RWPE2 (cell line): Measurements from ENCODE around the gene COG7.

ENCODE experiments used
- ATAC-seq: fragments of 200-7000 bp; cut with Tn5 transposase; 3 replicates; pipeline ENCODE4 v1.9.1; 2021; ENCODE audit warnings: low read depth
- DNase-seq: peaks from one replicate; pipeline ENCODE4 v3.0.0-alpha.2; 2020; ENCODE audit warnings: low spot score
- H3K27ac ChIP-seq: fragments of 450-650 bp; 2 replicates; pipeline ENCODE4 v1.5.1; 2017; ENCODE audit warnings: mild to moderate bottlenecking; ENCODE audit not compliant: poor library complexity, severe bottlenecking
- H3K27me3 ChIP-seq: fragments of 250-450 bp; sonication (Bioruptor Pico); 2 replicates; pipeline ENCODE4 v1.5.1; 2021; ENCODE audit warnings: mild to moderate bottlenecking, moderate library complexity; ENCODE audit not compliant: insufficient read depth, poor library complexity, severe bottlenecking
- H3K36me3 ChIP-seq: fragments of 250-450 bp; sonication (Bioruptor Pico); 2 replicates; pipeline ENCODE4 v1.5.1; 2020; ENCODE audit warnings: low read depth, mild to moderate bottlenecking, moderate library complexity
- H3K4me1 ChIP-seq: fragments of 250-450 bp; sonication (Bioruptor Pico); 2 replicates; pipeline ENCODE4 v1.5.1; 2021; ENCODE audit warnings: mild to moderate bottlenecking, moderate library complexity; ENCODE audit not compliant: insufficient read depth, poor library complexity, severe bottlenecking
- H3K4me3 ChIP-seq: fragments of 250-450 bp; sonication (Bioruptor Pico); 2 replicates; pipeline ENCODE4 v1.5.1; 2021; ENCODE audit warnings: mild to moderate bottlenecking, moderate library complexity; ENCODE audit not compliant: severe bottlenecking
- H3K9me3 ChIP-seq: fragments of 250-450 bp; sonication (Bioruptor Pico); 2 replicates; pipeline ENCODE4 v1.5.1; 2021; ENCODE audit warnings: mild to moderate bottlenecking, moderate library complexity; ENCODE audit not compliant: severe bottlenecking
- CTCF ChIP-seq: fragments of 450-650 bp; IDR thresholded peaks from one replicate; pipeline ENCODE4 v1.5.1; 2017; ENCODE audit warnings: mild to moderate bottlenecking, moderate library complexity; ENCODE audit not compliant: poor library complexity, severe bottlenecking

The COG7 gene

DNA sequence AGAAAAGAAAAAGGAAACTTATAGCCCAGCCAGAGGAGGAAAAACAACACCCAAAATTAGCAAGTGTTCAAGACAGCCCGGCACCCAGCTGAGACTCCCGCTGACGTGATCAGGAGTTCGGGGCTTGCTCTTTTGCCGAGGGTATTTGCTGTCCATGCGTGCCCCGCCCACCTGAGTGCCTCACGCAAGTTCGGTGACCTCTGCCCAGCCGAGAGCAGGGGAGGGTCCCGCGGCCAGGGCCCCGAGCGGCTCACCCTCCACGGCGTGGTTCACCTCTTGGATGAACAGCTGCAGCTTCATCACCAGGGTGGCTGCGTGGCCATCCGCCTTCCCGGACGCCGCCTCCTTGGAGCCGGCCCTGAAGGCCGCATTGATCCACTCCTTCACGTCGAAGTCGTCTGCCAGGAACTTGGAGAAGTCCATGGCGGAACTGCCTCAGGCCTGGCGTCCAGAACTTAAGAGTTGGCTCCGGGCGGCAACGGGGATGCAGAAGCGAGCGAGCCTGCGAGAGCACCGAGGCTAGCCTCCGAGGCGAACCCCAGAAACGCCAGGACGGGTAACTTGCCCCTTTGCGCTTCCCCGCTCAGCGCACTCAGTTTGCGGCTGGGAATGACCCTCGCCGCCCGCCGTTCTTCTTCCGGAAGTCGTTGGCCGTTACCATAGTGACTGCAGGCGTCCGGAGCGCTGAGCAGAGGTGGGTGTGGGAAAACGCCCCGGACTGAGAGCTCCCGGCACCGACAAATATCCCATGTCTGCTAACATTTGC lies at the start of gene COG7:
COG7 (minus strand) TSS at position 618 of the 766 bp plus-strand sequence; CDS start at position 423, 195 bp downstream.
- no peaks in the 10 kb centered on the region for H3K27me3 ChIP-seq

DNA sequence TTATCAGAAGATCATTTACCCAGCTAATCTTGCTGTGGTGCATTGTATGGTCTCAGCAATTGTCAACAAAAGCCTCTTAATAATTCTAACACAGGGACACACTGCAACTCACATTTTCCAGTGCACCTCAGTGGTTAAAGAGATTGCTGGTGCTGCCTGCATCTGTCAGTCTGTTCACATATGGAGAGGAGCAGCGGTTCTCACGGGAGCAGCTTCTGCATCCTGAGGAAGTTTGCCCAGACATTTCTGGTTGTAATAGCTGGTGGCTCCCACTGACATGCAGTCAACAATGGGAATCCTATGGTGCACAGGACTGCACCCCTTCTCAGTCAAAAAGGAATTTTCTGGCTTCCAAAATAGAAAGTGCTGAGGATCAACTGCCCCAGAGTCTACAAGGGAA lies 49.5 kb upstream of the COG7 start:
- H3K4me1 ChIP-seq: peaks cover 24% of the 10 kb centered on the region
- no peak for DNase-seq
- TF ChIP-seq CTCF: no peak

More for the DNA sequence above, at the start of gene COG7:
- no peak for TF ChIP-seq CTCF
- ATAC-seq (peak; percentile 85), DNase-seq (peak; percentile 89)
- Histone ChIP-seq H3K27ac (peak within 1 kb of the TSS; percentile 51), H3K4me1 (peaks cover 8% of the 10 kb centered on the region), H3K9me3 (no peaks in the 10 kb centered on the region), H3K4me3 (peak within 1 kb of the TSS; percentile 55), H3K36me3 (peaks cover 4% of the 10 kb centered on the region; the same call in 1 of the 2 replicates)

DNA sequence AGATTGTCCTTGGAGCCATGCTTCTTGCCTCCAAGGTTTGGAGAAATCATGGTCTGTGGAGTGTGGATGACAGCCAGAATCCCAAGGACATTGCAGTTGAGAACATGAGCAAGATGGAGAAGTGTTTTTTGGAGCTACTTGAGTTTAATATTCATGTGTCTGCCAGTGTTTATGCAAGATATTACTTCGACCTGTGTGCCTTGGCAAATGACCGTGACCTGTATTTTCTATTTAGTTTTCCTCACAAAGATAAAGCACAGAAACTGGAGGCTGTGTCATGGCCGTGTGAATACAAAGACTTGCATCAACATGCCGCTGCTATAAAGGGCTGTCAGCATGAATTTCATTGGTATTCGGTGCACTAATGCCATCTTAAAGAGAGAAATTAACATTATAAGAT lies 48.3 kb upstream of the COG7 start:
- no peak for DNase-seq
- H3K27ac ChIP-seq: no peak overlapping the region
- no peak for ATAC-seq
- H3K4me1 ChIP-seq: peaks cover 29% of the 10 kb centered on the region
- no peaks in the 10 kb centered on the region for H3K27me3 ChIP-seq
- H3K9me3 ChIP-seq: no peaks in the 10 kb centered on the region
- H3K4me3 ChIP-seq: no peak overlapping the region
- no peaks in the 10 kb centered on the region for H3K36me3 ChIP-seq
- TF ChIP-seq CTCF: no peak

More for the DNA sequence above, 49.5 kb upstream of the COG7 start:
- Histone ChIP-seq H3K9me3 (no peaks in the 10 kb centered on the region), H3K27ac (no peak overlapping the region), H3K27me3 (no peaks in the 10 kb centered on the region), H3K4me3 (no peak overlapping the region), H3K36me3 (no peaks in the 10 kb centered on the region)
- no peak for ATAC-seq

DNA sequence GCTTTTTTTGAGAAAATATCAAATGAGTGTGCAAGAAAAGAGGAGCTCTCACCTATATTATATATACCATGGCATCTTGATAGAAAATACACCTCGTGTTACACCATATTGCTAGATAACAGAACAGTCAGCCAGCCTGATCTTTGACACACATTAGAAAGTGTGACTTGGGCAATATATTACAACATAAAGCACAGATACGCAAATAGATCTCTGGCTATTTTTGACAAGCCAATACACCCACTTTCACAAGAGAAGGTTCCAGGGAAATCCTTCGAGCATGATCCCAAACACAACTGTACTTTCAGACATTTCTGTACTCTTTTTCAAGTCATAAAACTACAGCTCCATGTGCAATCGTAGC lies 47.9 kb upstream of the COG7 start:
- Histone ChIP-seq H3K9me3 (no peaks in the 10 kb centered on the region), H3K27me3 (no peaks in the 10 kb centered on the region), H3K27ac (no peak overlapping the region), H3K4me1 (peaks cover 29% of the 10 kb centered on the region), H3K4me3 (no peak overlapping the region), H3K36me3 (peaks cover under 1% of the 10 kb centered on the region)
- ATAC-seq (no peak), DNase-seq (no peak)
- no peak for TF ChIP-seq CTCF

- H3K4me1 ChIP-seq: peaks cover 29% of the 10 kb centered on the region
- H3K9me3 ChIP-seq: no peaks in the 10 kb centered on the region
- TF ChIP-seq CTCF: no peak
- peaks cover 6% of the 10 kb centered on the region for H3K36me3 ChIP-seq
- ATAC-seq: no peak
- no peak for DNase-seq
- no peak overlapping the region for H3K27ac ChIP-seq
- no peaks in the 10 kb centered on the region for H3K27me3 ChIP-seq
- no peak overlapping the region for H3K4me3 ChIP-seq
Observed at GRCh38 chr16:23500212-23500861, 47.3 kb upstream of the COG7 start.
